CD14-positive monocyte (primary cell): ENCODE results near the gene CD6. TPM values are rescaled to one million over a fixed set of nuclear protein-coding genes. Genes with fewer than 3 reads are reported as not detected.

Source experiments
- DNase-seq, 3 donors: peaks; one replicate each; pipeline ENCODE4 v3.0.0-alpha.2; 2011 to 2022
- H2AFZ ChIP-seq: 2 replicates; pipeline ENCODE4 v1.6.0; 2012; ENCODE audit warnings: mild to moderate bottlenecking, low read depth, low read length, inconsistent platforms; ENCODE audit not compliant: insufficient read depth, poor library complexity, severe bottlenecking
- H3K27ac ChIP-seq, 2 donors: 1 replicate in 1 of 2; 2 replicates in 1 of 2; pipeline ENCODE4 v1.5.1; 2012 to 2013; ENCODE audit warnings: low read length in 2 of 2, control low read depth in 1 of 2, inconsistent platforms in 1 of 2, low read depth in 1 of 2, mild to moderate bottlenecking in 1 of 2
- H3K27me3 ChIP-seq, 2 donors: one replicate each; pipeline versions ENCODE4 v1.6.0 to v1.6.1; 2011 to 2013; ENCODE audit warnings: low read length in 2 of 2; ENCODE audit not compliant: control insufficient read depth in 2 of 2, insufficient read depth in 2 of 2
- H3K36me3 ChIP-seq, 2 donors: replicated peaks in 1 of 2; 1 replicate in 1 of 2; 2 replicates in 1 of 2; pipeline versions ENCODE4 v1.5.1 to v1.6.1; 2012 to 2013; ENCODE audit warnings: low read length in 2 of 2, control low read depth in 1 of 2, inconsistent platforms in 1 of 2, mild to moderate bottlenecking in 1 of 2; ENCODE audit not compliant: insufficient read depth in 2 of 2, control insufficient read depth in 1 of 2
- H3K4me1 ChIP-seq, 2 donors: 1 replicate in 1 of 2; 2 replicates in 1 of 2; pipeline versions ENCODE4 v1.5.1 to v1.6.1; 2012 to 2013; ENCODE audit warnings: low read length in 2 of 2, control low read depth in 1 of 2, inconsistent platforms in 1 of 2, mild to moderate bottlenecking in 1 of 2, moderate library complexity in 1 of 2; ENCODE audit not compliant: insufficient read depth in 2 of 2, control insufficient read depth in 1 of 2
- H3K4me2 ChIP-seq: replicated peaks from 2 replicates; pipeline ENCODE3; 2012; ENCODE audit warnings: low read length, moderate library complexity, mild to moderate bottlenecking; ENCODE audit not compliant: poor library complexity, severe bottlenecking; ENCODE audit errors: extremely low read depth
- H3K4me3 ChIP-seq, 3 experiments: fragments of 200-600 bp in 1 of 3; sonication (generic) in 1 of 3; replicated peaks in 1 of 3; 1 replicate in 2 of 3; 2 replicates in 1 of 3; pipeline ENCODE4 v1.5.1; 2011 to 2013; ENCODE audit warnings: low read length in 3 of 3, mild to moderate bottlenecking in 3 of 3, control low read depth in 2 of 3, low read depth in 2 of 3, inconsistent platforms in 1 of 3, moderate library complexity in 1 of 3
- H3K79me2 ChIP-seq: 2 replicates; pipeline ENCODE4 v1.6.0; 2012; ENCODE audit warnings: mild to moderate bottlenecking, control low read depth, inconsistent platforms, low read length, moderate library complexity; ENCODE audit not compliant: insufficient read depth
- H3K9ac ChIP-seq: 2 replicates; pipeline ENCODE4 v1.6.0; 2017; ENCODE audit warnings: low read length, mild to moderate bottlenecking; ENCODE audit not compliant: insufficient read depth, poor library complexity, severe bottlenecking
- H3K9me3 ChIP-seq, 2 donors: replicated peaks in 1 of 2; 1 replicate in 1 of 2; 2 replicates in 1 of 2; pipeline versions ENCODE4 v1.5.1 to v1.6.1; 2012 to 2013; ENCODE audit warnings: low read length in 2 of 2, control low read depth in 1 of 2; ENCODE audit not compliant: control insufficient read depth in 1 of 2, insufficient read depth in 1 of 2
- H4K20me1 ChIP-seq: 2 replicates; pipeline ENCODE4 v1.6.0; 2012; ENCODE audit warnings: mild to moderate bottlenecking, low read length, control low read depth, moderate library complexity; ENCODE audit not compliant: insufficient read depth
- H3K27ac Mint-ChIP-seq, 7 donors: one replicate each; pipeline ENCODE4 v1.8.0; 2020; ENCODE audit warnings: mild to moderate bottlenecking in 7 of 7, mixed read lengths in 7 of 7, moderate library complexity in 6 of 7, inconsistent platforms in 2 of 7
- H3K27me3 Mint-ChIP-seq, 3 donors: one replicate each; pipeline ENCODE4 v1.8.0; 2021 to 2022; ENCODE audit warnings: low read depth in 3 of 3, mild to moderate bottlenecking in 3 of 3, mixed read lengths in 3 of 3, moderate library complexity in 3 of 3, inconsistent platforms in 1 of 3
- H3K36me3 Mint-ChIP-seq, 2 donors: one replicate each; pipeline ENCODE4 v1.8.0; 2020; ENCODE audit warnings: mixed read lengths in 2 of 2, inconsistent platforms in 1 of 2, mild to moderate bottlenecking in 1 of 2
- H3K4me1 Mint-ChIP-seq: one replicate; pipeline ENCODE4 v1.8.0; 2020; ENCODE audit warnings: mild to moderate bottlenecking, mixed read lengths
- H3K4me3 Mint-ChIP-seq, 2 donors: one replicate each; pipeline ENCODE4 v1.8.0; 2020; ENCODE audit warnings: mild to moderate bottlenecking in 2 of 2, mixed read lengths in 2 of 2, moderate library complexity in 1 of 2
- H3K9me3 Mint-ChIP-seq, 7 donors: one replicate each; pipeline ENCODE4 v1.8.0; 2020 to 2022; ENCODE audit warnings: mixed read lengths in 7 of 7, mild to moderate bottlenecking in 6 of 7, moderate library complexity in 6 of 7, inconsistent platforms in 2 of 7
- WGBS: methylation state at CpG from one replicate; pipeline ENCODE4 v1.1.5; 2013; ENCODE audit warnings: missing lambda C conversion rate; ENCODE audit not compliant: insufficient coverage; 5-methylcytosine and 5-hydroxymethylcytosine counted together
- intact Hi-C, 2 donors: fragments of 100-400 bp; cut with micrococcal nuclease; formaldehyde crosslinking; loops; one replicate each; pipeline versions ENCODE4 v1.15.0 to v1.15.1; 2023
- polyA plus RNA-seq, 3 donors: library from polyadenylated mRNA; depleted of rRNA in 1 of 3; unstranded in 2 of 3; stranded (reverse) in 1 of 3; fragments of 300-500 nt in 2 of 3; fragments of >200 nt in 1 of 3; fragmentation: Illumina TruSeq in 2 of 3; gene quantifications; 1 replicate in 2 of 3; 2 replicates in 1 of 3; pipeline ENCODE4 v1.2.3, GENCODE V29; 2012 to 2021
- TF ChIP-seq, protein P1 (sequence below): fragments of 200-600 bp; IDR thresholded peaks from one replicate; pipeline ENCODE4 v1.8.0; 2022; ENCODE audit warnings: antibody characterized with exemption, mild to moderate bottlenecking

CD6 gene
- polyA plus RNA-seq, 3 donors: 0.09 to 0.39 (median 0.39) TPM

DNA sequence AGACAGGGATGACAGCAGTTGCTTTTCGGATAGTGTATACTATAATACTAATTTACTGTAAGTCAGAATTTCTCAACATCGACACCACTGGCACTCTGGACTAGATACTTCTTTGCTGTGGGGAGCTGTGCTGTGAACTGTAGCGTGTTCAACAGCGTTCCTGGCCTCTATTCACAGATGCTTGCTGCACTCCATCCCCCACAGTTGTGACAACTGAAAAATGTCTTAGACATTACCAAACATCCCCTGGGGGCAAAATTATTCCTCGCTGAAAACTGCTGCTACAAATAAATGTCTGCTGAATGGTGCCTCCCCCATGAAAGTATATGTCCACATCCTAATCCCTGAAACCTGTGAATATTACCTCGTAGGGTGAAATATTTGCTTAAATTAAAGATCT is 12.0 kb upstream of the CD6 start:
- Histone ChIP-seq H3K27me3 (peaks cover 30 to 44% of the 10 kb centered on the region in 2 donors), H3K9ac (no peak overlapping the region), H3K27ac (no peak overlapping the region), H3K36me3 (no peaks in the 10 kb centered on the region), H2AFZ (no peak overlapping the region), H3K79me2 (no peaks in the 10 kb centered on the region), H4K20me1 (no peaks in the 10 kb centered on the region), H3K4me2 (no peak overlapping the region), H3K4me1 (peaks cover 19 to 20% of the 10 kb centered on the region in 2 donors), H3K4me3 (no peak overlapping the region), H3K9me3 (no peaks in the 10 kb centered on the region)
- intact Hi-C loops: no loop called here
- no peak overlapping the region for H3K27ac Mint-ChIP-seq
- no CpG with 5 or more reads among the region's 6 CpGs for WGBS
- H3K27me3 Mint-ChIP-seq: peaks cover 39 to 55% (median 47%) of the 10 kb centered on the region in 3 donors
- TF ChIP-seq, protein P1, sequence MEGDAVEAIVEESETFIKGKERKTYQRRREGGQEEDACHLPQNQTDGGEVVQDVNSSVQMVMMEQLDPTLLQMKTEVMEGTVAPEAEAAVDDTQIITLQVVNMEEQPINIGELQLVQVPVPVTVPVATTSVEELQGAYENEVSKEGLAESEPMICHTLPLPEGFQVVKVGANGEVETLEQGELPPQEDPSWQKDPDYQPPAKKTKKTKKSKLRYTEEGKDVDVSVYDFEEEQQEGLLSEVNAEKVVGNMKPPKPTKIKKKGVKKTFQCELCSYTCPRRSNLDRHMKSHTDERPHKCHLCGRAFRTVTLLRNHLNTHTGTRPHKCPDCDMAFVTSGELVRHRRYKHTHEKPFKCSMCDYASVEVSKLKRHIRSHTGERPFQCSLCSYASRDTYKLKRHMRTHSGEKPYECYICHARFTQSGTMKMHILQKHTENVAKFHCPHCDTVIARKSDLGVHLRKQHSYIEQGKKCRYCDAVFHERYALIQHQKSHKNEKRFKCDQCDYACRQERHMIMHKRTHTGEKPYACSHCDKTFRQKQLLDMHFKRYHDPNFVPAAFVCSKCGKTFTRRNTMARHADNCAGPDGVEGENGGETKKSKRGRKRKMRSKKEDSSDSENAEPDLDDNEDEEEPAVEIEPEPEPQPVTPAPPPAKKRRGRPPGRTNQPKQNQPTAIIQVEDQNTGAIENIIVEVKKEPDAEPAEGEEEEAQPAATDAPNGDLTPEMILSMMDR: no peak
- DNase-seq: no peak
- H3K4me3 Mint-ChIP-seq: peak overlapping the region in 1 of 2 donors; percentile 43
- peaks cover under 1 to 10% of the 10 kb centered on the region in 2 donors for H3K36me3 Mint-ChIP-seq
- peaks cover 25% of the 10 kb centered on the region for H3K4me1 Mint-ChIP-seq
- peaks cover 0 to 3% (median 0%) of the 10 kb centered on the region in 7 donors for H3K9me3 Mint-ChIP-seq

DNA sequence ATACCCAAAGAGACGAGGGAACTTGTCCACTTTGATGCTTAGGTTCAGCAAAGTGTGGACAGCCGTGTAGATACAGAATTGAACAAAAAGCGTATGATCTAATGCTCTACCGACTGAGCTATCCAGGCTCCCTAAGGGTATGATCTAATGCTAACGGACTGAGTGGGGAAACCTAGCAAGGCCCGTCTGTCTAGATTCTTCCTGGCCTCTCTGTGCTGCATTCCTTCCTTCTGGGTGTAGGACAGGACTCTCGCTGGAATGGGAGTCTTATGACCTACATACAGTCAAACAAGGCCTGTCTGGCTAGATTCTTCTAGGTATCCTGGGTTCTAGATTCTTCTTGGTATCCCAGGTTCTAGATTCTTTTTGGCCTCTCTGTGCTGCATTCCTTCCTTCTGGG is 11.1 kb upstream of the CD6 start:
- no peaks in the 10 kb centered on the region for H3K36me3 ChIP-seq
- H3K27me3 ChIP-seq: peaks cover 31 to 44% of the 10 kb centered on the region in 2 donors
- peaks cover 20% of the 10 kb centered on the region for H3K4me1 Mint-ChIP-seq
- no peak overlapping the region for H3K4me2 ChIP-seq
- H3K4me3 Mint-ChIP-seq: peak overlapping the region in 1 of 2 donors; percentile 58
- H3K9ac ChIP-seq: no peak overlapping the region
- intact Hi-C loops: no loop called here
- H3K9me3 Mint-ChIP-seq: peaks cover 0 to 3% (median 0%) of the 10 kb centered on the region in 7 donors
- no peaks in the 10 kb centered on the region for H3K79me2 ChIP-seq
- H3K27ac ChIP-seq: no peak overlapping the region
- 95% methylated on average over 7 of the region's 7 CpGs for WGBS
- H3K4me1 ChIP-seq: peaks cover 10 to 11% of the 10 kb centered on the region in 2 donors
- H3K4me3 ChIP-seq: no peak overlapping the region
- no peaks in the 10 kb centered on the region for H3K9me3 ChIP-seq
- H3K27me3 Mint-ChIP-seq: peaks cover 40 to 56% (median 53%) of the 10 kb centered on the region in 3 donors
- peaks cover 0 to 10% of the 10 kb centered on the region in 2 donors for H3K36me3 Mint-ChIP-seq
- DNase-seq: no peak
- H3K27ac Mint-ChIP-seq: no peak overlapping the region
- H2AFZ ChIP-seq: no peak overlapping the region
- no peaks in the 10 kb centered on the region for H4K20me1 ChIP-seq
- TF ChIP-seq, protein P1: no peak
